Activated CD8-positive, alpha-beta memory T cell treated with anti-CD3 and anti-CD28 coated beads, Interleukin-2, amount 10 ng/mL, durations not matched to agents 7 days and 5 days (primary cell): Measurements from ENCODE around the gene DIDO1. TPM values are rescaled to one million over a fixed set of nuclear protein-coding genes. Genes with fewer than 3 reads are reported as not detected.
A peak's percentile ranks its signal among the peaks of the same experiment; 100 is the strongest.

Source experiments
- ATAC-seq: fragments of 150-1000 bp; cut with Tn5 transposase; one replicate; pipeline ENCODE4 v1.10.0; 2021; ENCODE audit warnings: moderate library complexity
- CTCF ChIA-PET: fragments of 350-600 bp; sonication (Branson Sonifier 250); formaldehyde crosslinking; loops from one replicate; lab custom pipeline; 2021; ENCODE audit warnings: antibody characterized with exemption; lab: Charles Lee
- DNase-seq: peaks from one replicate; pipeline ENCODE4 v3.0.0-alpha.2; 2020
- H3K27ac Mint-ChIP-seq: one replicate; pipeline ENCODE4 v1.8.0; 2021; ENCODE audit warnings: mild to moderate bottlenecking, mixed read lengths
- H3K27me3 Mint-ChIP-seq: one replicate; pipeline ENCODE4 v1.8.0; 2021; ENCODE audit warnings: mixed read lengths
- H3K36me3 Mint-ChIP-seq: one replicate; pipeline ENCODE4 v1.8.0; 2021; ENCODE audit warnings: mild to moderate bottlenecking, mixed read lengths
- H3K4me1 Mint-ChIP-seq: one replicate; pipeline ENCODE4 v1.8.0; 2021; ENCODE audit warnings: mixed read lengths
- H3K4me3 Mint-ChIP-seq: one replicate; pipeline ENCODE4 v1.8.0; 2021; ENCODE audit warnings: mild to moderate bottlenecking, moderate library complexity, mixed read lengths
- H3K9me3 Mint-ChIP-seq: one replicate; pipeline ENCODE4 v1.8.0; 2022; ENCODE audit warnings: low read depth, mixed read lengths
- total RNA-seq, 2 experiments: library from RNA; stranded (reverse); gene quantifications; one replicate each; pipeline ENCODE4 v1.2.3, GENCODE V29; 2021

The DIDO1 gene
- total RNA-seq, 2 experiments from 2014 or later: 64.6 to 87.0 TPM

DNA sequence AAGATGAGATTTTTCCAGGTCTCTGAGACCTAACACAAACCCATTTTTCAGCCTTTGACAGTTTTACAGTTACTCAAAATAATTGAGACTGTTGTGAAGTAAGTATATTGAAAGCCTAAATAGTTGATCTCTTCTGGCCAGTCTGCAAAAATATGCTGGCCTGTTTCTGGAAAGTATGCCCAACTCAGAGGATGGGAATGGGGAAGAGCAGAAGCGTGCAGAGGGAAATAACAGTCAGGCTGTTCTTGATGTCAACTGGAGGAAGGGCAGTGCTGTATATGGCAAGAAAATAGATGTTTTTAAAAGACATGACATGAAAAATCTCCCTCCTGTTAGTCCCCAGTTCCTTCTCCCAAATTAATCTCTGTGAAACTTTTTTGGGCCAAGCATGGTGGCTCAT, 15.5 kb upstream of the DIDO1 start:
- Mint-ChIP-seq H3K4me1 (peaks cover 34% of the 10 kb centered on the region), H3K36me3 (peaks cover 46% of the 10 kb centered on the region), H3K9me3 (no peaks in the 10 kb centered on the region), H3K27me3 (no peaks in the 10 kb centered on the region), H3K4me3 (no peak overlapping the region), H3K27ac (no peak overlapping the region)
- ATAC-seq: no peak
- no peak for DNase-seq
- CTCF ChIA-PET: interaction anchor here (1.1 kb wide), 1 partner anchor 12 kb away, joined by 3 read pairs; no protein-coding TSS in a partner anchor

- H3K4me3 Mint-ChIP-seq: no peak overlapping the region
- H3K36me3 Mint-ChIP-seq: peaks cover 38% of the 10 kb centered on the region
- H3K27me3 Mint-ChIP-seq: no peaks in the 10 kb centered on the region
- peaks cover 36% of the 10 kb centered on the region for H3K4me1 Mint-ChIP-seq
- H3K27ac Mint-ChIP-seq: no peak overlapping the region
- no peak for DNase-seq
- ATAC-seq: no peak
- no peaks in the 10 kb centered on the region for H3K9me3 Mint-ChIP-seq
- CTCF ChIA-PET: interaction anchor here (0.6 to 1.1 kb wide), 2 partner anchors 11 to 13 kb away, joined by 3 read pairs; no protein-coding TSS in a partner anchor
These were observed 14.6 kb upstream of the DIDO1 start for GRCh38 chr20:62940875-62941274.

DNA sequence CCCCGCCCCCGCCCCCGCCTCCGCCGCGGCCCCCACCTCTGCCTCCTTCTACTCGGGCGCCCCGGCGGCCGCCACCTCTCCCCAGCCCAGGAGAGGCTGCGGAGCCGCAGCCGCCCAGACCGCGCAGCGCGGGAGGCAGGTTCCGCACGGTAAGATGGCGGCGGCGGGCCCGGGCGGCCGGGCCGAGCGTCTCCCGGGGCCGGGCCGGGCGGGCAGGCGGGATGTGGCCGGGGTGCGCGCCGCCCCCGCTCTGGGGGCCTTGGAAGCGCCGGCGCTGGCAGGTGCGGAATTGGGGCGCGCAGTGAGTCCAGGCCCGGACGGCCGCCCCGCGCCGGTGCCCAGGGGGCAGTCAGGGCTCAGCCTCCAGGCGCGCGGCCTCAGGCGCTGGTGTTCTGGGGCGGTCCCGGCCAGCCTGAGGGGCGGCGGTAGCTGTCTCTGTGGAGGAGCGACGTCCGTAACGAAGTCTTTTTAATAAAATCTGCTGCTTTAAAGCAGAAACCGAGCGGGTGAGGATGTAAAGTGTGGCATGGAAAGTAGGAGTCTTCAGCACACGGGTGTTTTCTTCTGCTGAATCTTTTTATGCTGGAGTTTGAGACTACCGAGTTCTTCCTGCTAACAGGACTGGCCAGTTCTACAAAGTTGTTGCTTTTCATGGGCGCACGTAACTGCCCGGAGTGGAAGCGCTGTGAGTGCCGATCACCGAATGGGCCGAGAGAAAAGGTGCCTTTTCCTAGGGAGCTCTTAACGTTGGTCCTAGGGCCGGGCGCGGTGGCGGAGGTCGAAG, 12.0 kb upstream of the DIDO1 start, which contains the start of gene GID8:
TSS of gene GID8 (plus strand) at position 43 of the 784 bp plus-strand sequence. CDS start 3,356 bp downstream, outside the sequence.
- peak; percentile 69 for ATAC-seq
- CTCF ChIA-PET: interaction anchor here (0.7 to 6.4 kb wide), 7 partner anchors 10 to 37 kb away, joined by 4 to 53 read pairs (median 7); partner anchors contain the start of gene DIDO1
- Mint-ChIP-seq H3K4me1 (peaks cover 38% of the 10 kb centered on the region), H3K9me3 (no peaks in the 10 kb centered on the region), H3K4me3 (peak within 1 kb of the TSS; percentile 87), H3K36me3 (peaks cover 26% of the 10 kb centered on the region), H3K27me3 (no peaks in the 10 kb centered on the region), H3K27ac (peak within 1 kb of the TSS; percentile 95)
- DNase-seq: peak; percentile 71

- CTCF ChIA-PET: interaction anchor here (0.8 to 6.4 kb wide), 9 partner anchors 11 to 71 kb away, joined by 3 to 53 read pairs (median 7); partner anchors contain the start of gene DIDO1
- Mint-ChIP-seq H3K9me3 (no peaks in the 10 kb centered on the region), H3K4me3 (no peak overlapping the region), H3K4me1 (peaks cover 44% of the 10 kb centered on the region), H3K36me3 (peaks cover 21% of the 10 kb centered on the region), H3K27ac (peak overlapping the region; percentile 95), H3K27me3 (no peaks in the 10 kb centered on the region)
- peak; percentile 88 for ATAC-seq
- DNase-seq: peak; percentile 98
These were observed 11.2 kb upstream of the DIDO1 start for GRCh38 chr20:62937268-62938104.

DNA sequence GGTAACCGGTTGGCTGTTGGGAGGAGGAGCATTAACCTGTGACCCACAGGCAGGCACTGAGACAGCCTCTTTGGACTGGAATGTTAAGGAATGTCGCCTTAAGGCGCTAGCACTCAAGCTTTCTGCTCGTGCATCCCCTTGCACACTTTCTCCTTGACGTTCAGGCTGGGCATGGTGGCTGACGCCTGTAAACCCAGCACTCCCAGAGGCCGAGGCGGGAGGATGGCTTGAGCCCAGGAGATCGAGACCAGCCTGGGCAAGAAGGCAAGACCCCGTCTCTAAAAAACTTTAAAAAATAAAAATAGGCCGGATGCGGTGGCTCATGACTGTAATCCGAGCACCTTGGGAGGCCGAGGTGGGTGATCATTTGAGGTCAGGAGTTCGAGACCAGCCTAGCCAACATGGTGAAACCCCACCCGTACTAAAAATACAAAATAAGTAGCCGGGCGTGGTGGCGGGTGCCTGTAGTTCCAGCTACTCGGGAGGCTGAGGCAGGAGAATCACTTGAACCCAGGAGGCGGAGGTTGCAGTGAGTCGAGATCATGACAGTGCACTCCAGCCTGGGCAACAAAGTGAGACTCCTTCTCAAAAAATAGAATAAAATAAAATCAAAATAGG, 9.8 kb upstream of the DIDO1 start:
- peaks cover 42% of the 10 kb centered on the region for H3K4me1 Mint-ChIP-seq
- DNase-seq (no peak), ATAC-seq (no peak)
- no peak overlapping the region for H3K27ac Mint-ChIP-seq
- H3K4me3 Mint-ChIP-seq: no peak overlapping the region
- H3K36me3 Mint-ChIP-seq: peaks cover 12% of the 10 kb centered on the region
- no peaks in the 10 kb centered on the region for H3K9me3 Mint-ChIP-seq
- H3K27me3 Mint-ChIP-seq: no peaks in the 10 kb centered on the region
- CTCF ChIA-PET: interaction anchor here (1.3 to 6.4 kb wide), 8 partner anchors 10 to 73 kb away, joined by 3 to 53 read pairs (median 8); partner anchors contain the start of gene DIDO1

DNA sequence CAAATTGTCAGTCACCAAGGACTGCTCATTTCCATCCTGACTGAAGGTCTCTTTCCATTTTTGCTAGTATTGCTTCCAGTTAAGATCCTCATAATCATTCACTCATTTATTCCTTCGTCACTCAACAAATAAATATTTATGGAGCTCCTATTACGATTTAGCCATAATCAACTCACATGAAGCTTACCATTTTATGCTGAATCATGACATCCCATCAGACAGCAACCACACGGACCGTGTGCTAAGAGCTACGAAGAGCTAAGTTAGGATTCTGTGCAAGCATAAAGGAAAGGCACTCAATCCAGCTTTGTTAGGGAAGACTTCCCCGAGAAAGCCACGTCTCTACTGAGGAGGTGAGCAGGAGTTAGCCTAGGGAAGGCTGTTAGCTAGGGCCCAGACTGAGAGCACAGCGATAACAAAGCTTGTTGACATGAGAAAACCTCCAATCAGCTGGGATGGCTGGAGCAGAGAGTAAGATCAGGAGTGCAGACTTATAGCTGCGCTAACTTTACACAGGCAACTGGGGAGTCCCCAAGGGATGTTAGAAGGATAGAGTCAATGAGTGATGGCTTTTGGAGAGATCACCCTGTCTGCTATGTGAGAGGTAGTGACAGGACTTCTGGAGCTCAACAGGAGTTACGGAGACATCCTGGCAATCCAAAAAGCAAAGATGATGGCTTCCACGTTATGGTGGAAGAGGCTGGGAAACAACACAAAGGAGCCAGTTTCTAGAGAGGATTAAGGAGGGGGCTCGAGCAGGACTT, 9.1 kb upstream of the DIDO1 start:
- Mint-ChIP-seq H3K27me3 (no peaks in the 10 kb centered on the region), H3K9me3 (no peaks in the 10 kb centered on the region), H3K27ac (no peak overlapping the region), H3K4me1 (peaks cover 42% of the 10 kb centered on the region), H3K36me3 (peaks cover 12% of the 10 kb centered on the region), H3K4me3 (no peak overlapping the region)
- CTCF ChIA-PET: interaction anchor here (1.3 to 6.4 kb wide), 7 partner anchors 10 to 74 kb away, joined by 3 to 53 read pairs (median 13); partner anchors contain the start of gene DIDO1
- DNase-seq: no peak
- no peak for ATAC-seq

GRCh38 chr20:62933966-62934365, 7.7 kb upstream of the DIDO1 start:
- no peak for DNase-seq
- no peak for ATAC-seq
- Mint-ChIP-seq H3K27ac (no peak overlapping the region), H3K9me3 (no peaks in the 10 kb centered on the region), H3K4me1 (peaks cover 41% of the 10 kb centered on the region), H3K27me3 (no peaks in the 10 kb centered on the region), H3K4me3 (no peak overlapping the region), H3K36me3 (peaks cover 10% of the 10 kb centered on the region)
- CTCF ChIA-PET: interaction anchor here (1.0 to 6.4 kb wide), 6 partner anchors 8 to 75 kb away, joined by 3 to 53 read pairs (median 11); partner anchors contain the start of gene DIDO1

- CTCF ChIA-PET: no interaction called here
- H3K27ac Mint-ChIP-seq: no peak overlapping the region
- H3K4me1 Mint-ChIP-seq: peaks cover 54% of the 10 kb centered on the region
- H3K27me3 Mint-ChIP-seq: no peaks in the 10 kb centered on the region
- H3K9me3 Mint-ChIP-seq: no peaks in the 10 kb centered on the region
- ATAC-seq: no peak
- no peak for DNase-seq
- no peak overlapping the region for H3K4me3 Mint-ChIP-seq
- H3K36me3 Mint-ChIP-seq: peaks cover 3% of the 10 kb centered on the region
These were observed 5.2 kb upstream of the DIDO1 start for GRCh38 chr20:62931464-62931863.

DNA sequence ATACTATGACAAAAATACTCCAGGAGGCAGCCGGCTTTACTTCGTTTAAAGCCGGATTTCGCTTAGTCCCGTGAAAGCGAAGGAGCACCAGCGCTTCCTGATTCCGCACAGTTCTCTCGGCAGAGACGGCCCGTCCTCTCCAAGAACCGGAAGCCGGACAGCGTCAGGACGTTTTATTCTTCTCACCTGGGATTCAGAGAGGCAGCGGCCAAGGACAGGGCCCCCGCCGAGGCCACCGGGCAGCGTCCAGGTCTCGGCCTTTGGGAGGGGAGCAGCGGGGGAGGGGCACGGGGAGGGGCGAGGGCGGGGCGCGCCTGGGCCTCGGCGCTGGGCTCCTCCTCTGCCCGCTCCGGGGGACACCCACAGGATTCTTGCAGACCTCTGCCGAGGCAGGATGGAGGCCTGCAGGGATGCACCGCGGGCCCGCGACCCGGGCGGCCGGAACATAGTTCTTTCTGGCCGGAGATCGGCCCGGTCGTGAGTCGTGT, 2.8 kb upstream of the DIDO1 start:
- peaks cover 7% of the 10 kb centered on the region for H3K36me3 Mint-ChIP-seq
- H3K4me3 Mint-ChIP-seq: peak overlapping the region; percentile 85
- CTCF ChIA-PET: interaction anchor here (1.0 to 18.3 kb wide), 4 partner anchors 7 to 44 kb away, joined by 3 to 268 read pairs (median 28); partner anchors contain the start of gene GID8
- no peaks in the 10 kb centered on the region for H3K9me3 Mint-ChIP-seq
- peak overlapping the region; percentile 88 for H3K27ac Mint-ChIP-seq
- peak; percentile 74 for DNase-seq
- no peaks in the 10 kb centered on the region for H3K27me3 Mint-ChIP-seq
- ATAC-seq: peak; percentile 56
- peaks cover 64% of the 10 kb centered on the region for H3K4me1 Mint-ChIP-seq

- Mint-ChIP-seq H3K36me3 (peaks cover 7% of the 10 kb centered on the region), H3K27me3 (no peaks in the 10 kb centered on the region), H3K4me1 (peaks cover 68% of the 10 kb centered on the region), H3K4me3 (peak overlapping the region; percentile 85), H3K27ac (peak overlapping the region; percentile 88), H3K9me3 (no peaks in the 10 kb centered on the region)
- CTCF ChIA-PET: interaction anchor here (1.0 to 18.3 kb wide), 5 partner anchors 8 to 44 kb away, joined by 3 to 268 read pairs (median 20); partner anchors contain the start of gene GID8
- no peak for ATAC-seq
- no peak for DNase-seq
These were observed 2.1 kb upstream of the DIDO1 start for GRCh38 chr20:62928246-62928939.

DNA sequence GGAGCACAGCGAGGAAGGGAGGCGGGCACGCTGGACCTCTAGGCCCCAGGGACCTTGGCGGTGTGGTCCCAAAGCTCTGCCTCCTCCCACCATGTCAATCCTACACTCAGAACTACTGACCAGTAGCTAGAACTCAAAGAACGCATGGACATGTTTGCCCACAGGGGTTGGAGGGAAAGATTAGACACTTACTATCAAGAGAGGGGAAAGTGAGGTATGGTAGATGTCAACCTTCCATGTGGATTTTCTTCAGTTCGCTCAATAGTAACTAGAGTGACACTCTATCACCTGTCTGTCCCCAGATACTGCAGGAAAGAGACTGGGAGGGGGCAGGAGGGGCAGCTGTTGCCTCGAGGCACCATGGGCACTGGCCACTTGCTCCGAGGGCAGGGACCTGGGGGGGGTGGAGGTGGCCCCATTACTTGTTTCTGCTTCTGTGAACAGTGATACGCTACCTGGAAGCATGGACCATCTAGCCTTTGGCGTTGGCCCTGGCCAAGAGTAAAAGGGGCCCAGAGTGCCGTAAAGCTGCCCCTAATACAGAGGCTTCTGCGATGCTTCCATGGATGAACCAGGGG, 912 bp upstream of the DIDO1 start:
- H3K4me1 Mint-ChIP-seq: peaks cover 68% of the 10 kb centered on the region
- H3K27me3 Mint-ChIP-seq: no peaks in the 10 kb centered on the region
- peak overlapping the region; percentile 89 for H3K27ac Mint-ChIP-seq
- no peaks in the 10 kb centered on the region for H3K9me3 Mint-ChIP-seq
- peak overlapping the region; percentile 88 for H3K4me3 Mint-ChIP-seq
- CTCF ChIA-PET: interaction anchor here (1.0 to 18.3 kb wide), 6 partner anchors 9 to 82 kb away, joined by 3 to 268 read pairs (median 14); partner anchors contain the start of gene GID8
- DNase-seq: no peak
- no peak for ATAC-seq
- H3K36me3 Mint-ChIP-seq: peaks cover 8% of the 10 kb centered on the region
